Neural cell (in vitro differentiated cells): ENCODE data around the gene DGKQ. TPM values are rescaled to one million over a fixed set of nuclear protein-coding genes. Genes with fewer than 3 reads are reported as not detected.

Experiments
- H2AFZ ChIP-seq: fragments of 200-600, 300-800 bp; sonication (generic), shearing (Covaris generic); 2 replicates; pipeline ENCODE4 v1.6.0; 2014; ENCODE audit warnings: low read depth, mild to moderate bottlenecking, antibody characterized with exemption, low read length, moderate library complexity
- H3F3A ChIP-seq: fragments of 200-600 bp; shearing (Covaris generic); 2 replicates; pipeline ENCODE4 v1.6.1; 2016; ENCODE audit warnings: mild to moderate bottlenecking, moderate library complexity, mixed read lengths, antibody characterized with exemption, low read length; ENCODE audit not compliant: insufficient read depth, poor library complexity, severe bottlenecking
- H3K27ac ChIP-seq: fragments of 200-600, 300-800 bp; sonication (generic), shearing (Covaris generic); 2 replicates; pipeline ENCODE4 v1.5.1; 2014; ENCODE audit warnings: mild to moderate bottlenecking, low read length, moderate library complexity
- H3K27me3 ChIP-seq: fragments of 300-800, 200-600 bp; sonication (generic), shearing (Covaris generic); 2 replicates; pipeline ENCODE4 v1.6.0; 2014; ENCODE audit warnings: mild to moderate bottlenecking, low read depth, low read length, moderate library complexity; ENCODE audit not compliant: insufficient read depth
- H3K36me3 ChIP-seq: fragments of 300-800, 200-600 bp; sonication (generic), shearing (Covaris generic); 2 replicates; pipeline ENCODE4 v1.5.1; 2014; ENCODE audit warnings: mild to moderate bottlenecking, antibody characterized with exemption, low read length, moderate library complexity; ENCODE audit not compliant: insufficient read depth
- H3K4me2 ChIP-seq: fragments of 300-800, 200-600 bp; sonication (generic), shearing (Covaris generic); 2 replicates; pipeline ENCODE4 v1.6.0; 2014; ENCODE audit warnings: mild to moderate bottlenecking, low read length
- H3K4me3 ChIP-seq: fragments of 300-800, 200-600 bp; sonication (generic), shearing (Covaris generic); 2 replicates; pipeline ENCODE4 v1.5.1; 2014; ENCODE audit warnings: mild to moderate bottlenecking, low read length, moderate library complexity
- H3K79me2 ChIP-seq: fragments of 200-600 bp; shearing (Covaris generic); replicated peaks from 2 replicates; pipeline ENCODE4 v1.6.0; 2014; ENCODE audit warnings: mild to moderate bottlenecking, low read length, moderate library complexity; ENCODE audit not compliant: insufficient read depth
- H3K9ac ChIP-seq: fragments of 300-800, 200-600 bp; sonication (generic), shearing (Covaris generic); 2 replicates; pipeline ENCODE4 v1.6.1; 2016; ENCODE audit warnings: mild to moderate bottlenecking, low read length, mixed read lengths
- H3K9me2 ChIP-seq: fragments of 200-600 bp; shearing (Covaris generic); 2 replicates; pipeline ENCODE4 v1.6.1; 2016; ENCODE audit warnings: mild to moderate bottlenecking, low read length, mixed read lengths; ENCODE audit not compliant: insufficient read depth
- H3K9me3 ChIP-seq: fragments of 200-600, 300-800 bp; sonication (generic), shearing (Covaris generic); 2 replicates; pipeline ENCODE4 v1.6.1; 2016; ENCODE audit warnings: mild to moderate bottlenecking, mixed run types, low read length, moderate library complexity, mixed read lengths
- H4K20me1 ChIP-seq: fragments of 200-600 bp; shearing (Covaris generic); 2 replicates; pipeline ENCODE4 v1.6.1; 2016; ENCODE audit warnings: mild to moderate bottlenecking, mixed run types; ENCODE audit not compliant: insufficient read depth
- CTCF ChIP-seq: fragments of 450-650 bp; IDR thresholded peaks from 2 replicates; pipeline ENCODE4 v1.5.1; 2014; ENCODE audit warnings: antibody characterized with exemption, mild to moderate bottlenecking, moderate library complexity; ENCODE audit not compliant: poor library complexity, severe bottlenecking
- EP300 ChIP-seq: fragments of 450-650 bp; conservative IDR thresholded peaks from 2 replicates; pipeline ENCODE4 v1.6.1; 2014; ENCODE audit warnings: antibody characterized with exemption, mild to moderate bottlenecking, moderate library complexity; ENCODE audit not compliant: poor library complexity, severe bottlenecking
- EZH2 ChIP-seq: fragments of 200-600, 300-800 bp; shearing (Covaris generic), sonication (generic); IDR thresholded peaks from 2 replicates; pipeline ENCODE4 v1.6.1; 2014; ENCODE audit warnings: antibody characterized with exemption, low read length, borderline replicate concordance, mild to moderate bottlenecking; ENCODE audit not compliant: insufficient read depth, poor library complexity, severe bottlenecking
- MXI1 ChIP-seq: fragments of 450-650 bp; conservative IDR thresholded peaks from 2 replicates; pipeline ENCODE4 v1.6.1; 2014; ENCODE audit warnings: antibody characterized with exemption, mild to moderate bottlenecking; ENCODE audit not compliant: poor library complexity, severe bottlenecking
- POLR2AphosphoS5 ChIP-seq: IDR thresholded peaks from 2 replicates; pipeline ENCODE4 v1.6.1; 2012
- RAD21 ChIP-seq: fragments of 450-650 bp; conservative IDR thresholded peaks from 2 replicates; pipeline ENCODE4 v1.6.1; 2014; ENCODE audit warnings: antibody characterized with exemption, mild to moderate bottlenecking, moderate library complexity
- REST ChIP-seq: IDR thresholded peaks from 2 replicates; pipeline ENCODE4 v1.6.1; 2012; ENCODE audit warnings: borderline replicate concordance
- SMC3 ChIP-seq: fragments of 450-650 bp; conservative IDR thresholded peaks from 2 replicates; pipeline ENCODE4 v1.6.1; 2014; ENCODE audit warnings: antibody characterized with exemption, mild to moderate bottlenecking, moderate library complexity; ENCODE audit not compliant: poor library complexity
- TAF1 ChIP-seq: IDR thresholded peaks from 2 replicates; pipeline ENCODE4 v1.6.1; 2012; ENCODE audit warnings: low read depth
- polyA plus RNA-seq: library from polyadenylated mRNA; depleted of rRNA; stranded (reverse); fragments of >200 nt; gene quantifications from 2 replicates; pipeline ENCODE4 v1.2.3, GENCODE V29; 2014

Gene DGKQ
- polyA plus RNA-seq, 1 donor from 2014 or later: 32.4 TPM

GRCh38 chr4:912548-913279 is 60.7 kb downstream of the DGKQ start:
- Histone ChIP-seq H3K9ac (no peak overlapping the region), H3K4me3 (no peak overlapping the region), H3K4me2 (no peak overlapping the region), H4K20me1 (no peaks in the 10 kb centered on the region), H3K9me3 (no peaks in the 10 kb centered on the region), H2AFZ (no peak overlapping the region), H3K27ac (no peak overlapping the region), H3K9me2 (no peaks in the 10 kb centered on the region), H3K27me3 (no peaks in the 10 kb centered on the region), H3K36me3 (no peaks in the 10 kb centered on the region), H3K79me2 (peaks cover 5% of the 10 kb centered on the region), H3F3A (no peaks in the 10 kb centered on the region)
- no peak for TF ChIP-seq SMC3
- no peak for TF ChIP-seq MXI1
- TF ChIP-seq CTCF: no peak
- no peak for TF ChIP-seq EZH2
- no peak for TF ChIP-seq TAF1
- no peak for TF ChIP-seq REST
- no peak for TF ChIP-seq POLR2AphosphoS5
- TF ChIP-seq EP300: no peak
- TF ChIP-seq RAD21: no peak

GRCh38 chr4:911871-912490 is 61.4 kb downstream of the DGKQ start:
- H3K27ac ChIP-seq: no peak overlapping the region
- no peaks in the 10 kb centered on the region for H3K9me3 ChIP-seq
- no peak overlapping the region for H3K9ac ChIP-seq
- no peak for TF ChIP-seq CTCF
- no peaks in the 10 kb centered on the region for H3K79me2 ChIP-seq
- no peaks in the 10 kb centered on the region for H3F3A ChIP-seq
- H3K27me3 ChIP-seq: no peaks in the 10 kb centered on the region
- no peak overlapping the region for H3K4me2 ChIP-seq
- H3K36me3 ChIP-seq: no peaks in the 10 kb centered on the region
- H3K9me2 ChIP-seq: no peaks in the 10 kb centered on the region
- H2AFZ ChIP-seq: no peak overlapping the region
- H4K20me1 ChIP-seq: no peaks in the 10 kb centered on the region
- H3K4me3 ChIP-seq: no peak overlapping the region
